Uterus (tissue), 4 donors: ENCODE measurements around the gene CARD10. TPM values are rescaled to one million over a fixed set of nuclear protein-coding genes. Genes with fewer than 3 reads are reported as not detected.

ENCODE experiments used
- DNase-seq, 2 donors: peaks; one replicate each; pipeline ENCODE4 v3.0.0-alpha.2; 2019 to 2020
- H3K27ac ChIP-seq, 2 donors: fragments of 200-600 bp; sonication (generic); 1 replicate in 1 of 2; 2 replicates in 1 of 2; pipeline ENCODE4 v1.5.1; 2016 to 2018
- H3K27me3 ChIP-seq, 2 donors: fragments of 200-600 bp; sonication (generic); one replicate each; pipeline ENCODE4 v1.5.1; 2018 to 2019; ENCODE audit warnings: control low read depth in 1 of 2
- H3K36me3 ChIP-seq, 2 donors: fragments of 200-600 bp; sonication (generic); one replicate each; pipeline ENCODE4 v1.5.1; 2019; ENCODE audit warnings: control low read depth in 1 of 2
- H3K4me1 ChIP-seq, 2 donors: fragments of 200-600 bp; sonication (generic); one replicate each; pipeline ENCODE4 v1.5.1; 2018 to 2019; ENCODE audit warnings: control low read depth in 1 of 2
- H3K4me3 ChIP-seq, 2 donors: fragments of 200-600 bp; sonication (generic); 1 replicate in 1 of 2; 2 replicates in 1 of 2; pipeline ENCODE4 v1.5.1; 2018 to 2019; ENCODE audit warnings: mild to moderate bottlenecking in 1 of 2
- H3K9me3 ChIP-seq, 2 donors: fragments of 200-600 bp; sonication (generic); one replicate each; pipeline ENCODE4 v1.5.1; 2019; ENCODE audit warnings: control low read depth in 1 of 2
- POLR2A ChIP-seq, 2 donors: fragments of 450-650 bp; IDR thresholded peaks; one replicate each; pipeline ENCODE4 v1.6.1; 2016; ENCODE audit warnings: antibody characterized with exemption in 2 of 2, mild to moderate bottlenecking in 1 of 2, moderate library complexity in 1 of 2
- intact Hi-C: fragments of 100-400 bp; cut with DNase I; formaldehyde crosslinking; loops from one replicate; pipeline ENCODE4 v1.15.1; 2023; ENCODE audit warnings: low total_unique reads
- total RNA-seq, 4 donors: library from RNA; depleted of rRNA in 3 of 4; stranded (reverse); fragments of >200 nt in 3 of 4; gene quantifications; one replicate each; pipeline versions ENCODE4 v1.1.0 to v1.2.4, GENCODE V29; 2014 to 2023
- TF ChIP-seq, protein P1 (sequence below), 4 experiments: fragments of 200-600 bp in 2 of 4; fragments of 450-650 bp in 2 of 4; sonication (generic) in 2 of 4; IDR thresholded peaks; one replicate each; pipeline ENCODE4 v1.5.1; 2016 to 2019; ENCODE audit warnings: antibody characterized with exemption in 4 of 4, mild to moderate bottlenecking in 2 of 4, moderate library complexity in 1 of 4
- donor health status: DM: yes; HTN: yes; CAD: no.

CARD10 gene
- total RNA-seq, 4 donors from 2014 or later, result 4.6 to 23.4 (median 10.2) TPM

DNA sequence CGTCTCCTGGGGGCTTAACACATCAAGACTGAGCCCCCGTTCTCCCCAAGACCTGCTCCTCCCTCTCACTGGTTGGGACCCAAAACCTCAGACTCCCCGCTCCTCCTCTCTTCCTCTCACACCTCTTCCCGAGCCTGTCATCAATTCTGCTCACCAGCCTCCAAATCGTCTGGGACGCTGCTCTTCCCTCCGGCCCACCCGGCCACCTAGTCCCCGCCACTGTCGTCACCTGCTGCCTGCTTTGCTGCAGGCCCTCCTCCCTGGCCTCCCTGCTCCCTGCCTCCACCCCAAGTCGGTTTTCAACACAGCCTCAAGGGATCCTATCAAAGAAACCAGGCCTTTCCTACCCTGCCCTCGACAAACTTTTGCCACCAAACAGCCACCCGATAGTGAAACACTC lies 36.2 kb downstream of the CARD10 start:
- Histone ChIP-seq H3K27me3 (no peaks in the 10 kb centered on the region), H3K36me3 (no peaks in the 10 kb centered on the region), H3K4me3 (no peak overlapping the region), H3K27ac (peak overlapping the region in 1 of 2 donors; percentile 42), H3K4me1 (peaks cover 0 to 4% of the 10 kb centered on the region in 2 donors), H3K9me3 (no peaks in the 10 kb centered on the region)
- no peak for DNase-seq
- TF ChIP-seq, protein P1, sequence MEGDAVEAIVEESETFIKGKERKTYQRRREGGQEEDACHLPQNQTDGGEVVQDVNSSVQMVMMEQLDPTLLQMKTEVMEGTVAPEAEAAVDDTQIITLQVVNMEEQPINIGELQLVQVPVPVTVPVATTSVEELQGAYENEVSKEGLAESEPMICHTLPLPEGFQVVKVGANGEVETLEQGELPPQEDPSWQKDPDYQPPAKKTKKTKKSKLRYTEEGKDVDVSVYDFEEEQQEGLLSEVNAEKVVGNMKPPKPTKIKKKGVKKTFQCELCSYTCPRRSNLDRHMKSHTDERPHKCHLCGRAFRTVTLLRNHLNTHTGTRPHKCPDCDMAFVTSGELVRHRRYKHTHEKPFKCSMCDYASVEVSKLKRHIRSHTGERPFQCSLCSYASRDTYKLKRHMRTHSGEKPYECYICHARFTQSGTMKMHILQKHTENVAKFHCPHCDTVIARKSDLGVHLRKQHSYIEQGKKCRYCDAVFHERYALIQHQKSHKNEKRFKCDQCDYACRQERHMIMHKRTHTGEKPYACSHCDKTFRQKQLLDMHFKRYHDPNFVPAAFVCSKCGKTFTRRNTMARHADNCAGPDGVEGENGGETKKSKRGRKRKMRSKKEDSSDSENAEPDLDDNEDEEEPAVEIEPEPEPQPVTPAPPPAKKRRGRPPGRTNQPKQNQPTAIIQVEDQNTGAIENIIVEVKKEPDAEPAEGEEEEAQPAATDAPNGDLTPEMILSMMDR (IDR thresholded peaks at IDR 0.05), result no peak
- no peak for TF ChIP-seq POLR2A (IDR thresholded peaks at IDR 0.05)
- intact Hi-C loops, result no loop called here

DNA sequence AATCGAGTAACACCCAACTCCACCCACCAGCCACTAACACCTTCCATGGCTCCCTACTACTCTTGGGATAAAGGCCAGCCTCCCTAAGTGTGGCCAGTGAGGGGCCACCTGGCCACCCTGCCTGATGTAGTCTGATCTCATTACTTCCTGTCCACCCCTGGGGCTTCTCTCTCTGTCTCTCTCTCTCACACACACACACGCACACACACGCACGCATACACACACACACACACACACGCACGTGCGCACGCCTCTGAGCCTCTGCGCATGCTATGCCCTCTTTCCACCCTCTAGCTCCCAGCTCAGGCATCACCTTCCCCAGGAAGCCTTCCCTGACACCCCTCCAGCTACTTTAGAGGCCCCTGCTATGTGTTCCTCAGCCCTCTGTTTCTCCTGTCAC lies 37.0 kb downstream of the CARD10 start:
- H3K4me1 ChIP-seq, result peaks cover 0 to 4% of the 10 kb centered on the region in 2 donors
- H3K27me3 ChIP-seq, result no peaks in the 10 kb centered on the region
- H3K4me3 ChIP-seq, result no peak overlapping the region
- no peak for TF ChIP-seq POLR2A (IDR thresholded peaks at IDR 0.05)
- TF ChIP-seq, protein P1 (IDR thresholded peaks at IDR 0.05), result no peak
- no peak overlapping the region for H3K27ac ChIP-seq
- no peaks in the 10 kb centered on the region for H3K9me3 ChIP-seq
- intact Hi-C loops, result no loop called here
- DNase-seq, result no peak
- H3K36me3 ChIP-seq, result no peaks in the 10 kb centered on the region

DNA sequence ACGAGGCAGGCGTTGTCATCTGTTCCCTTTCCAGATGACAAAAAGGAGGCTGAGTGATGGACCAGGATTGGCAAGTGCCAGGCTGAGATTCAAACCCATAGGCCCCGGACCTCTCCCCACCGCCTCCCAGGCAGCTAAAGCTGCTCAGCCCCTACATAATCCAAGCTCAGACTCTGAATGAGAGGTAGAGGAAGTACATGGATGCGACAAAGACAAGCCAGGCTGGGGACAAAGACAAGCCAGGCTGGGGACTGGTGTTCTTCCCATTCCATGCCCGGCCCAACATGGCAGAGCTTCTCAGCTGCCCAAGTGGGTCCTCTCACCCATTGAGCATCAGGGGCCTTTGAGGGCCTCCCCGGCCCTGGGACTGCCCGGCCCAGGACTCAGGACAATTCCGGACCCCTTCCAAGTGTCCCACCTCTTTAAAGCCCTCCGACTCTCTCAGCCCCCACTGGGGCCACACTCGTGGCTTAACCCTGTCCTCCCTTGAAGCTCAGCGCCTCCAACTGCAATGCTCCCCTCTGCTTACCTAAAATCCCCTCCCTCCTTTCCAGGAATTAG lies 37.8 kb downstream of the CARD10 start:
- DNase-seq, result no peak
- Histone ChIP-seq H3K4me1 (peaks cover 0 to under 1% of the 10 kb centered on the region in 2 donors), H3K27me3 (no peaks in the 10 kb centered on the region), H3K27ac (no peak overlapping the region), H3K9me3 (no peaks in the 10 kb centered on the region), H3K4me3 (no peak overlapping the region), H3K36me3 (no peaks in the 10 kb centered on the region)
- no peak for TF ChIP-seq POLR2A (IDR thresholded peaks at IDR 0.05)
- TF ChIP-seq, protein P1 (IDR thresholded peaks at IDR 0.05), result no peak
- intact Hi-C loops, result no loop called here

DNA sequence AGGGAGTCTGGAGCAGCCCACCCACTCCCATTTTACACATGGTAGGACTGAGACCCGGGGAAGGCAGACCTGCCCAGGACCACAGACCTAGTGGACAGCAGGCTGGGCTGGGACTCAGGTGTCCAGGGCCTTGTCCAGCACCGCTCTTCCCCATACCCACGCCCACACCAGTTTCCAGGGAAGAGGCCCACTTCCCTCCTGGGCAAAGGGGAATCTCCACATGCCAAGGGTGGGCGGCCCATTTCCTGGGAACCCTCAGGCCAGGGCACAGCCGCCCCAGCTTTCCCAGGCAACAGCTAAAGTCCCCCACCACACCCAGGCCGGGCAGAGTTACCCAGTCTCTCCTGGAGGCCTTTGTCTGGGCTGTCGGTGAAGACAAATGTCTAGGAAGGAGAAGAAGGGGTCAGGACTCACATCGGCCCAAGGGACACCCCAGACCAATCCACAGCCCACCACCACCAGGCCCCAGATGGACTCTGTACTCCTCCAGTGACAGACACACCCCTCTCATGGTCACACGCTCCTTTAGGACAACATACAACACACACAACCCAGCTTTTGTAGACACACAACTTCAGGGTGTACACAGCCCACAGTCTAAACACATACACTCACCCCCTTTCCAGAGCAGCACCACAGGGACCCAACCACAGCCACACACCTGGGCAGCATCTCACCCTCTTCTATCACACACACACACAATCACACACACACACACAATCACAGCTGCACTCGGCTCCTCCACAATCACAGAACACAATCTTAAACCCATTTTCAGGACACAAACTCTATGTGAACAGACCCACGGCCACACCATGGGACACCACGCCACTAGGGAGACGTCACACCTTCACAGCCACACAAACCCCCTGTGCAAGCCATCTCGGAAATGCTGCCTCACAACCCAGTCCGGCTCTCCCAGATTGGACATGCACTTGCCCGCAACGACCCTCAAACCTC lies 38.5 kb downstream of the CARD10 start:
- H3K4me3 ChIP-seq, result no peak overlapping the region
- H3K27me3 ChIP-seq, result no peaks in the 10 kb centered on the region
- no peak overlapping the region for H3K27ac ChIP-seq
- H3K36me3 ChIP-seq, result no peaks in the 10 kb centered on the region
- no peak for DNase-seq
- TF ChIP-seq POLR2A (IDR thresholded peaks at IDR 0.05), result no peak
- TF ChIP-seq, protein P1 (IDR thresholded peaks at IDR 0.05), result no peak
- no peaks in the 10 kb centered on the region for H3K4me1 ChIP-seq
- no peaks in the 10 kb centered on the region for H3K9me3 ChIP-seq
- intact Hi-C loops, result no loop called here

DNA sequence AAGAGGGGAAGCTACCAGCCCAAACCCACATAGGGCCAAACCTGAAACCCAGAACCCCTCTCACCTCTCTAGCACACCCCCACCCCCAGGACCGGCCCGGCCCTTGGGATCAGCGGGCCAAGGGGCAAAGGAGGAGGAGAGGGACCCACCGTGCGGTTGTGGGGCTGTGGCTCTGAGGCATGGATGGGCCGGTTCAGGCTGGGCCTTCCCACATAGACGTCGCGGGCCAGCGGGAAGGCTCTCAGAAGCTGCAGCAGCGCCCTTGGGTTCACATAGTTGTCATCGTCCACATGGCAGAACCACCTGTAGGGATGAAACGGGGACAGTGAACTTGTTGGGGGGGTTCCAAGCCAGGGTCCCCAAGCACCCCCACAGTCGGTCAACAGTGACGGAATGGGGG lies 40.0 kb downstream of the CARD10 start:
- intact Hi-C loops, result no loop called here
- no peak overlapping the region for H3K27ac ChIP-seq
- TF ChIP-seq POLR2A (IDR thresholded peaks at IDR 0.05), result no peak
- TF ChIP-seq, protein P1 (IDR thresholded peaks at IDR 0.05), result no peak

More for the DNA sequence above, 40.0 kb downstream of the CARD10 start:
- no peaks in the 10 kb centered on the region for H3K36me3 ChIP-seq
- H3K4me3 ChIP-seq, result no peak overlapping the region
- no peaks in the 10 kb centered on the region for H3K27me3 ChIP-seq
- H3K4me1 ChIP-seq, result no peaks in the 10 kb centered on the region
- no peak for DNase-seq
- no peaks in the 10 kb centered on the region for H3K9me3 ChIP-seq
